Stimulated activated naive CD8-positive, alpha-beta T cell treated with anti-CD3 and anti-CD28 coated beads, Interleukin-15, amount 100 ng/mL, for 72 hours (primary cell): ENCODE results near the gene NABP2.
A peak's percentile ranks its signal among the peaks of the same experiment; 100 is the strongest.

ENCODE experiments used
- ATAC-seq: fragments of 150-1000 bp; cut with Tn5 transposase; 2 replicates; pipeline ENCODE4 v1.10.0; 2021; ENCODE audit warnings: mild to moderate bottlenecking, moderate library complexity
- DNase-seq, 2 donors: peaks; one replicate each; pipeline ENCODE4 v3.0.0; 2021 to 2022
- H3K27ac Mint-ChIP-seq, 2 donors: one replicate each; pipeline ENCODE4 v1.8.0; 2022; ENCODE audit warnings: mild to moderate bottlenecking in 2 of 2, mixed read lengths in 2 of 2, moderate library complexity in 2 of 2
- H3K27me3 Mint-ChIP-seq: one replicate; pipeline ENCODE4 v1.8.0; 2022; ENCODE audit warnings: mixed read lengths
- H3K4me1 Mint-ChIP-seq: one replicate; pipeline ENCODE4 v1.8.0; 2022; ENCODE audit warnings: mild to moderate bottlenecking, mixed read lengths
- H3K4me3 Mint-ChIP-seq, 2 donors: one replicate each; pipeline ENCODE4 v1.8.0; 2022; ENCODE audit warnings: mild to moderate bottlenecking in 2 of 2, mixed read lengths in 2 of 2, moderate library complexity in 1 of 2
- H3K9me3 Mint-ChIP-seq, 2 donors: one replicate each; pipeline ENCODE4 v1.8.0; 2022; ENCODE audit warnings: mixed read lengths in 2 of 2

NABP2 gene

DNA sequence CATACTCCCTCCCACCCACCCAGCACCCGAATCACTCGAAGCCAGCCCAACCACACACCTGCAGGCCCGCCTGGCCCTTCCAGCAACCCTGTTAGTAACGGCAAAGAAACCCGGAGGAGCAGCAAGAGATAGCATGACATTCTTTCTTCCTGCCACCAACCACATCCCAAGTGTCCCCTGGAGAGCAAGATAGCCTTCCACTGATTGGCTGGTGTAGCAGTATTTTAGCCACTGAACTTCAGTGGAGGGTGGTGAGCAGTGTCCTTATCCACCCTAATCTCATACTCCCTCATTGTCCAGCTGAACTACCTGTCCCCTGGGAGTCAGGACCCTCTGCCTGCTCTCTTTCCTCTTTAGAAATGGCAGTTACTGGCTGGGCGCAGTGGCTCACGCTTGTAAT, 4.9 kb downstream of the NABP2 start:
- ATAC-seq (no peak), DNase-seq (no peak)
- H3K27me3 Mint-ChIP-seq, result no peaks in the 10 kb centered on the region
- H3K27ac Mint-ChIP-seq, result no peak overlapping the region
- no peaks in the 10 kb centered on the region for H3K9me3 Mint-ChIP-seq
- H3K4me3 Mint-ChIP-seq, result no peak overlapping the region
- peaks cover 16% of the 10 kb centered on the region for H3K4me1 Mint-ChIP-seq

DNA sequence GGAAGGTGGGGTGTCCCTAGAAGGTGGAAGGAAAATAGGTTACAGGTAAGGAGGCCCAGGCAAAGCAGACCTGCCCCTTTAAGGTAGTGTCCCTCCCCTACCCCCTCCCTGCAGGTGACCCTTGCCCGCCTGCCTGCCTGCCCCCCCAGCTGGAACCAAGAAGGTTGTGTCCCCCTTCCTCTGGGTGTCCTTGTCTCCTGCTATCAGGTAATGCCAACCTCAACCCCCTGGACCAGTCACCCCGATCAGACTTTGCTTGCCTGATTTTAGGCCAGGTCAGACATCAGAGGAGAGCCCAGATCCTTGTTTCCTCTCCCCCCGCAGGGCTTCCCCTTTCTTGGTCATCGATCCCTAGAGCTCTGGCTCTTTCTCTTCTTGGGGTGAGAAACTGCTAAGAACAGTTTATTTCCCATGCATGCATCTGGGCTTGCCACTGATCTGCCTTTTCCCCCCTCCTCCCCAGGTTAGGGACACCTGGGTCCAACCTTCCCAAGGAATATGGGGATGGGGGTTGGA, 5.8 kb downstream of the NABP2 start, which contains the start of gene SLC39A5:
SLC39A5 (plus strand) TSS at position 136 of the 516 bp plus-strand sequence. CDS start 1,224 bp downstream, outside the sequence.
- DNase-seq (no peak), ATAC-seq (no peak)
- Mint-ChIP-seq H3K27ac (peak within 1 kb of the TSS in 1 of 2 donors; percentile 54), H3K4me1 (peaks cover 9% of the 10 kb centered on the region), H3K4me3 (no peak within 1 kb of the TSS), H3K9me3 (no peaks in the 10 kb centered on the region), H3K27me3 (no peaks in the 10 kb centered on the region)

DNA sequence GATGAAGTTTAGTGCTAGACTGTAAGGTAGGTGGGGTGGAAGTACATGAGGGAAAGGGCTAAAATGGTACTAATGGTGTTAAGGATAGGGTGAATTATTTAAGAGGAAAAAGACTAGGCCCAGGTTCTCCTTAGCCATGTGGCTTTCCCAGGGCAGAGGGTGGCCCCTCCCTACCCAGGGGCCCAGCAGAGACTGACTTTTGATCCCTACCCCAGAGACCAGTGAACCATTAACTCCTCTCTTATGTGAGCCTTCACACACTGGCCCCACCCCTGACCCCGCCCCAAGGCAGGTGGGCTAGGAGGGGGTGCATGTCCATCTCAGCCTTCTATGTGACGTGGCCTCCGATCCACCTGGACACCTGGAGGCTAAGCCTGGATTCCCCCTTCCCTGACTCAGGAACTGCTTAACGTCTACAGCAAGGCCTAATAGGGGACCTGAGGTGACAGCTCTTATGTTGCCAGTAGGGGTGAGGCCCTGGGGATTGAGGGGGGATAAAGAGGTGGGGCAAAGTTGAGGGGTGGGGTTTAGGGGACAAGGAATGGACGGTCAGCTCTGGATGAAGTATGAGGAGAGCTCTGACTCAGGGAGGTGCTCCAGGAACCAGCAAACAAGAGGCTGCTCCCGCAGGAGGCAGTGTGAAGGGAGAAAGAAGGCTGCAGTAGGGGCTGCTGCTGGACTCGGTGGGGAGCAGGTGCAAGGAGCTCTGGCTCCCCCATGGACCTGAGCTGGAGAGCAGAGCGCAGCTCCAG, 6.5 kb downstream of the NABP2 start:
- H3K4me3 Mint-ChIP-seq, result no peak overlapping the region
- no peaks in the 10 kb centered on the region for H3K9me3 Mint-ChIP-seq
- H3K4me1 Mint-ChIP-seq, result peaks cover 3% of the 10 kb centered on the region
- peak overlapping the region in 1 of 2 donors; percentile 54 for H3K27ac Mint-ChIP-seq
- no peaks in the 10 kb centered on the region for H3K27me3 Mint-ChIP-seq
- DNase-seq (no peak), ATAC-seq (no peak)

DNA sequence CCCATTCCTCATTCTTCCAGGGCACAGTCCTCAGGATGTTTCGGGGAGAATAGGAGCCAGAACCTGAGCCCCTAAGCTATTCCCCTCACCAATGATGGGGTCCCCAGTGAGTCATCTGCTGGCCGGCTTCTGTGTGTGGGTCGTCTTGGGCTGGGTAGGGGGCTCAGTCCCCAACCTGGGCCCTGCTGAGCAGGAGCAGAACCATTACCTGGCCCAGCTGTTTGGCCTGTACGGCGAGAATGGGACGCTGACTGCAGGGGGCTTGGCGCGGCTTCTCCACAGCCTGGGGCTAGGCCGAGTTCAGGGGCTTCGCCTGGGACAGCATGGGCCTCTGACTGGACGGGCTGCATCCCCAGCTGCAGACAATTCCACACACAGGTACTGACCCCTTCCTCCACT, 7.0 kb downstream of the NABP2 start:
- DNase-seq (no peak), ATAC-seq (no peak)
- Mint-ChIP-seq H3K4me1 (no peaks in the 10 kb centered on the region), H3K27me3 (no peaks in the 10 kb centered on the region), H3K27ac (peak overlapping the region in 1 of 2 donors; percentile 16), H3K4me3 (no peak overlapping the region), H3K9me3 (no peaks in the 10 kb centered on the region)

DNA sequence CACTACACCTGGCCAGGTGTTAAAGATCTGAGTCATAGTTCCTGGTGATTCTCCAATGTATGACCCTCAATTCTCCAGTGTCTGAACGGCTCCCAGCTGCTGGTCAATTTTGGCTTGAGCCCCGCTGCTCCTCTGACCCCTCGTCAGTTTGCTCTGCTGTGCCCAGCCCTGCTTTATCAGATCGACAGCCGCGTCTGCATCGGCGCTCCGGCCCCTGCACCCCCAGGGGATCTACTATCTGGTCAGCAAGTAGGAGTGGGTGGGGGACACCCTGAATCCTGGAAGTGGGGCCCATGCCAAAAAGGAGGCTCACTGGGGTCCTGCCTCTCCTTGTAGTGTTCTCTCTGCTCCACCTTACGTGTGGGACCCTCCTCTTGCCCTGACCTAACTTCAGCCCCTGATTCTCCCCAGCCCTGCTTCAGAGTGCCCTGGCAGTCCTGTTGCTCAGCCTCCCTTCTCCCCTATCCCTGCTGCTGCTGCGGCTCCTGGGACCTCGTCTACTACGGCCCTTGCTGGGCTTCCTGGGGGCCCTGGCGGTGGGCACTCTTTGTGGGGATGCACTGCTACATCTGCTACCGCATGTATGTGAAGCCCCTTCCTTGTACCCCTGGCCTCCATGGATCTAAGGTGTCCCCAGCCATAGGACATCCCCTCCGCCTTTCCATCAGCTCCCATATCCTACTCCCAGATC, 10.7 kb downstream of the NABP2 start:
- H3K27ac Mint-ChIP-seq, result peak overlapping the region in 1 of 2 donors; percentile 90
- H3K9me3 Mint-ChIP-seq, result no peaks in the 10 kb centered on the region
- no peak for DNase-seq
- H3K27me3 Mint-ChIP-seq, result no peaks in the 10 kb centered on the region
- ATAC-seq, result no peak
- H3K4me3 Mint-ChIP-seq, result peak overlapping the region in 1 of 2 donors; percentile 20
- H3K4me1 Mint-ChIP-seq, result no peaks in the 10 kb centered on the region

GRCh38 chr12:56236091-56236490, 11.9 kb downstream of the NABP2 start:
- Mint-ChIP-seq H3K4me3 (no peak overlapping the region), H3K9me3 (no peaks in the 10 kb centered on the region), H3K4me1 (no peaks in the 10 kb centered on the region), H3K27ac (no peak overlapping the region), H3K27me3 (no peaks in the 10 kb centered on the region)
- no peak for ATAC-seq
- no peak for DNase-seq

- DNase-seq (no peak), ATAC-seq (no peak)
- Mint-ChIP-seq H3K4me3 (no peak overlapping the region), H3K4me1 (peaks cover 8% of the 10 kb centered on the region), H3K27ac (peak overlapping the region in 1 of 2 donors; percentile 57), H3K27me3 (no peaks in the 10 kb centered on the region), H3K9me3 (no peaks in the 10 kb centered on the region)
Measured at GRCh38 chr12:56236985-56237384, 12.8 kb downstream of the NABP2 start.

GRCh38 chr12:56237552-56237951, 13.4 kb downstream of the NABP2 start:
- Mint-ChIP-seq H3K9me3 (no peaks in the 10 kb centered on the region), H3K27me3 (no peaks in the 10 kb centered on the region), H3K4me3 (no peak overlapping the region), H3K4me1 (peaks cover 14% of the 10 kb centered on the region), H3K27ac (no peak overlapping the region)
- ATAC-seq (no peak), DNase-seq (no peak)

DNA sequence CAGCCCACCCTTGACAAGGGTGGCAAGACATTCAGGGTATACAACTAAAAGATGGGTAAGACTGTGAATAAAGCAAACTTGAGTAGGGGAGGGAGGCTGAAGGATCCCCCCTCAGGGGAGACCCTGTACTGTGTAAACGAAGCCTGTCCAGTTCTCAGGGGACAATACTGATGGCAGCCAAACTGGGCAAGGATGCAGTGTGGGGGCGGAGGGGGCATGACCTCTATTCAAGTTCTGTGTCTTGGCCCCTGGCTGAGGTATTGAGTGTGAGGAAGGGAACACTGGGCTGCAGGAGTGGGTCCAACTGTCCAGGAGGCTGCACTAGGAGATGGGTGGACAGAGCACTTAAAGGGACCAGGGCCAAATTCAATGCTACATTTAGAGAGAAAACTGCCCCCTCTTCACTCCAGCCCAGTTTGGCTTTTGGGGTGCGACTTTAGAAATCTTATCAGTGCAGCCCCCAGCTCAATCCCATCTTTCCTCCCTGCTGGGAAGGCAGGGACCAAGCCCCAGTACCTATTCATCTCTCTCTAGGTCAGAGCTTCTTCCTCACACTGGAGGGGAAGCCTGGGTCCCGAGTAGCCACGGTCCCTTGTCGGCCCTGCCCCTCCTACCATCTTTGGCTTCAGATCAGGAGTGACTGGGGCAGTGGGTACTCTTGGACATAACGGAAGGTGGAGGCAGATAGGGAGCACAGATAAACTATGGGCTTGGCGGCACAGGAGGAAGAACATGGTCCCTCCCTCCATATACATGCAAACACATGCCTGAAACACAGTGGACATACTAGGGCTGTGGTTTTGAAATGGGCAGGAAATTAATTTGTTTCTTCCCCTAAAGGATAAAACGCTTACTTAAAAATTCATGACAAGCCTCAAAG, 17.5 kb downstream of the NABP2 start:
- H3K27me3 Mint-ChIP-seq, result no peaks in the 10 kb centered on the region
- H3K27ac Mint-ChIP-seq, result peak overlapping the region in 1 of 2 donors; percentile 60
- H3K4me1 Mint-ChIP-seq, result peaks cover 17% of the 10 kb centered on the region
- DNase-seq (no peak), ATAC-seq (no peak)
- H3K4me3 Mint-ChIP-seq, result no peak overlapping the region
- H3K9me3 Mint-ChIP-seq, result no peaks in the 10 kb centered on the region

DNA sequence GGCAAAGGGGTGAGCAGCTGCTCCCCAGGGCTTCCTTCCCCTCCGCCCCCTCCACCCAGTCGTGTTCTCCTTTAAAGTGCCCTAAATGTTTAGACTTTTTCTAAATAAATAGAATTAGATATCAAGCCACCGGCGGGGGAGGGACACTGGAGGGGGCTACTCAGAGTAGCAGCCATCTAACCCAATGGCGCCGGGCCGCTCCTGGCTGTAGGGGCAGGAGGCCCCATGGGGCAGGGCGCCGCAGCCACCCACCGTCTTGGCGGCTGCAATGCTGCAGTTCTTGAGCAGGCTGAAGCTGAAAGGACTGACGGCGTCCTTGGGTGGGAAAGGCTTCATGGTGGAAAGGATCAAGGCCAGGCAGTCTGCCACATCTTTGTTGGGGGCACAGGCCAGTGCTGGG, 18.8 kb downstream of the NABP2 start:
- Mint-ChIP-seq H3K4me3 (no peak overlapping the region), H3K27me3 (no peaks in the 10 kb centered on the region), H3K27ac (peak overlapping the region in 1 of 2 donors; percentile 74), H3K9me3 (no peaks in the 10 kb centered on the region), H3K4me1 (peaks cover 17% of the 10 kb centered on the region)
- DNase-seq, result no peak
- no peak for ATAC-seq

DNA sequence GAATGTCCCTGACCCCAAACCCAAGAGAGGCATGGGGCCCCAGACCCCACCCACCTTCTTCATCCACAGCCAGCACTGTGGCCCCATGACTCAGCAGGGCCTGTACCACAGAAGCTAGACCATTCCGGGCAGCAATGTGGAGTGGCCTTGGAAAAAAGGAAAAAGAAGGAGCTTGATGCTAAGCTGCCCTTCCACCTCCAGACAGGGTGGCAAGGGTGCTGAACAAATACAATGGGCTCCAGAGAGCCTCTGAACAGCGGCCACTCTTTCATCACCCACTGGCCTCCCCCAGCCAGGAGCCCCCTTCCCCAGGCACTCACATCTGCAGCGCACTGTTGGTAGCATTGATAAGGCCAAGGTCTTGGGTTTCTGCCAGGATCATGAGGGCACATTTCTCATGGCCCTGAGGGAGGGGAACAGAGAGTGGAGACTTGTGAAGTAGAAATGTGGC, 19.6 kb downstream of the NABP2 start:
- DNase-seq, result no peak
- ATAC-seq, result no peak
- Mint-ChIP-seq H3K27ac (no peak overlapping the region), H3K4me3 (no peak overlapping the region), H3K27me3 (no peaks in the 10 kb centered on the region), H3K9me3 (no peaks in the 10 kb centered on the region), H3K4me1 (peaks cover 17% of the 10 kb centered on the region)

DNA sequence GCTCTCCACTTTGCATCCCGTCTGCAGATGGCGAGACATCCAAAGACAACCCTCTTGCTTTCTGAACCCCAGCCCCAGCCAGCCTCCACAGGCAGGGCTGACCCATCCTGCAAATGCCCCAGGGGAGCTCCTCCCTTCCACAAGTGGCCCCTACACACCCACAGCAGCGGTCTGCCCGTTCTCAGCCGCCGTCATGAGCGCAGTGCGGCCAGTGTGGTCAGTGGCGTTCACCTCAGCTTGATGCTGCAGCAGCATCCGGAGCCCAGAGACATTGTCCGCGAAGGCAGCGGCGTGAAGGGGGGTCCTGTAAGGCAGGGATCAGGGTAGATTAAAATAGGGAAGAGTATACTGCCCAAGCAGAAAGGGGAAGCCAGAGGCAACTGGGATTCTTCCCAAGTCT, 20.4 kb downstream of the NABP2 start:
- peaks cover 17% of the 10 kb centered on the region for H3K4me1 Mint-ChIP-seq
- DNase-seq, result no peak
- no peaks in the 10 kb centered on the region for H3K27me3 Mint-ChIP-seq
- no peak overlapping the region for H3K4me3 Mint-ChIP-seq
- no peak for ATAC-seq
- H3K9me3 Mint-ChIP-seq, result no peaks in the 10 kb centered on the region
- H3K27ac Mint-ChIP-seq, result no peak overlapping the region

- no peak for DNase-seq
- ATAC-seq, result peak; percentile 28
- Mint-ChIP-seq H3K4me1 (no peaks in the 10 kb centered on the region), H3K9me3 (no peaks in the 10 kb centered on the region), H3K4me3 (no peak overlapping the region), H3K27ac (no peak overlapping the region), H3K27me3 (no peaks in the 10 kb centered on the region)
Measured at GRCh38 chr12:56247923-56248322, 23.8 kb downstream of the NABP2 start.

GRCh38 chr12:56248711-56249110, 24.6 kb downstream of the NABP2 start:
- H3K27ac Mint-ChIP-seq, result peak overlapping the region in 1 of 2 donors; percentile 36
- DNase-seq (no peak), ATAC-seq (peak; percentile 46)
- no peaks in the 10 kb centered on the region for H3K9me3 Mint-ChIP-seq
- no peaks in the 10 kb centered on the region for H3K4me1 Mint-ChIP-seq
- H3K4me3 Mint-ChIP-seq, result no peak overlapping the region
- no peaks in the 10 kb centered on the region for H3K27me3 Mint-ChIP-seq

DNA sequence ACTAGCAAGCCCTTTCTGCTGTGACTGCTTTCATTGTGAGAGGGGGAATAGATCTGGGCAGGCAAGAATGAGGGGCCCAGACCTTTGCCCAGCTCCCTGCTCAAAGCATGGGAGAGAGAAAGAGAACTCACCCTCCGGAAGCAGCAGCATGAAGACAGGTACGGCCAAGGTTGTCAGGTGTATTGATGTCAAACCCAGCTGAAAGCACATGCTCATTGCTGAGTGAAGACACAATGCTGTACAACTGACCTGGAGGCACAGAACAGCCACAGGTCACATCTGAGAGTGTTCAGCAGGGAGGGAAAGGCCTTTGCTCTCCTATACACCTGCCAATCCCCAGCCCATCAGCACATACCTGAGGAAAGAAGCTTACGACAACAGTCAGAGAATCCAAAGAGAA, 28.5 kb downstream of the NABP2 start:
- no peaks in the 10 kb centered on the region for H3K9me3 Mint-ChIP-seq
- no peak for ATAC-seq

More for the DNA sequence above, 28.5 kb downstream of the NABP2 start:
- Mint-ChIP-seq H3K27ac (peak overlapping the region in 1 of 2 donors; percentile 65), H3K27me3 (no peaks in the 10 kb centered on the region), H3K4me3 (no peak overlapping the region), H3K4me1 (peaks cover 18% of the 10 kb centered on the region)
- DNase-seq, result no peak
